Keratinocyte (primary cell): ENCODE measurements around the gene PLPP3.

Experiments used
- CTCF ChIP-seq, 3 experiments: IDR thresholded peaks in 1 of 3; conservative IDR thresholded peaks in 1 of 3; optimal IDR thresholded peaks in 1 of 3; 2 replicates in 2 of 3; 3 replicates in 1 of 3; pipeline versions ENCODE3 to v1.5.1; 2011; ENCODE audit warnings: low read length in 3 of 3, mild to moderate bottlenecking in 3 of 3, moderate library complexity in 2 of 3, control low read depth in 1 of 3, inconsistent platforms in 1 of 3; ENCODE audit not compliant: insufficient read depth in 2 of 3; ENCODE audit errors: extremely low read depth in 1 of 3
- EZH2 ChIP-seq: IDR thresholded peaks from one replicate; pipeline ENCODE4 v1.6.1; 2012; ENCODE audit warnings: inconsistent platforms, mild to moderate bottlenecking, low read length, moderate library complexity

GRCh38 chr1:56532350-56532683 is 47.0 kb downstream of the PLPP3 start:
- no peak for TF ChIP-seq CTCF (optimal IDR thresholded peaks at IDR 0.05 in 1 of 3, IDR thresholded peaks at IDR 0.05 in 1 of 3, conservative IDR thresholded peaks at IDR 0.05 in 1 of 3; ENCODE audit: extremely low read depth in 1 of 3, insufficient read depth in 2 of 3, low read length in 3 of 3)
- TF ChIP-seq EZH2, result no peak
